Stimulated activated effector memory CD8-positive, alpha-beta T cell treated with anti-CD3 and anti-CD28 coated beads, Interleukin-12 subunit alpha, Interleukin-12 subunit beta, amount 100 ng/mL, for 72 hours (primary cell): ENCODE results near the gene FAM89B.

ENCODE experiments used
- ATAC-seq: fragments of 150-1000 bp; cut with Tn5 transposase; 2 replicates; pipeline ENCODE4 v1.10.0; 2021
- DNase-seq, 2 donors: peaks; one replicate each; pipeline ENCODE4 v3.0.0; 2021 to 2022; ENCODE audit warnings: low spot score in 2 of 2
- H3K27ac Mint-ChIP-seq: one replicate; pipeline ENCODE4 v1.8.0; 2022; ENCODE audit warnings: mild to moderate bottlenecking, mixed read lengths
- H3K36me3 Mint-ChIP-seq: one replicate; pipeline ENCODE4 v1.8.0; 2022; ENCODE audit warnings: mild to moderate bottlenecking, mixed read lengths
- H3K4me1 Mint-ChIP-seq: one replicate; pipeline ENCODE4 v1.8.0; 2022; ENCODE audit warnings: mixed read lengths
- H3K4me3 Mint-ChIP-seq: one replicate; pipeline ENCODE4 v1.8.0; 2022; ENCODE audit warnings: mild to moderate bottlenecking, mixed read lengths
- H3K9me3 Mint-ChIP-seq: one replicate; pipeline ENCODE4 v1.8.0; 2022; ENCODE audit warnings: mixed read lengths

FAM89B gene

GRCh38 chr11:65536412-65537295 is 35.7 kb upstream of the FAM89B start:
- ATAC-seq: no peak
- Mint-ChIP-seq H3K36me3 (peaks cover 87% of the 10 kb centered on the region), H3K9me3 (no peaks in the 10 kb centered on the region), H3K4me3 (no peak overlapping the region), H3K4me1 (peaks cover 13% of the 10 kb centered on the region), H3K27ac (peak overlapping the region; percentile 85)
- DNase-seq: no peak

- H3K36me3 Mint-ChIP-seq: peaks cover 81% of the 10 kb centered on the region
- H3K9me3 Mint-ChIP-seq: no peaks in the 10 kb centered on the region
These were observed 35.1 kb upstream of the FAM89B start for GRCh38 chr11:65537296-65537597.

GRCh38 chr11:65537620-65538231 is 34.6 kb upstream of the FAM89B start:
- Mint-ChIP-seq H3K36me3 (peaks cover 77% of the 10 kb centered on the region), H3K9me3 (no peaks in the 10 kb centered on the region), H3K4me1 (peaks cover 23% of the 10 kb centered on the region), H3K27ac (peak overlapping the region; percentile 85), H3K4me3 (peak overlapping the region; percentile 22)
- DNase-seq (no peak), ATAC-seq (no peak)

More at GRCh38 chr11:65537296-65537597, 35.1 kb upstream of the FAM89B start:
- DNase-seq: no peak
- no peak overlapping the region for H3K4me3 Mint-ChIP-seq
- H3K4me1 Mint-ChIP-seq: peaks cover 19% of the 10 kb centered on the region
- ATAC-seq: no peak
- H3K27ac Mint-ChIP-seq: peak overlapping the region; percentile 85

GRCh38 chr11:65538232-65538914 is 34.0 kb upstream of the FAM89B start:
- ATAC-seq (no peak), DNase-seq (no peak)
- Mint-ChIP-seq H3K9me3 (no peaks in the 10 kb centered on the region), H3K4me3 (peak overlapping the region; percentile 22), H3K27ac (peak overlapping the region; percentile 85), H3K4me1 (peaks cover 26% of the 10 kb centered on the region), H3K36me3 (peaks cover 76% of the 10 kb centered on the region)

- H3K9me3 Mint-ChIP-seq: no peaks in the 10 kb centered on the region
- DNase-seq (no peak), ATAC-seq (no peak)
- H3K4me3 Mint-ChIP-seq: peak overlapping the region; percentile 72
- H3K4me1 Mint-ChIP-seq: peaks cover 31% of the 10 kb centered on the region
- peaks cover 74% of the 10 kb centered on the region for H3K36me3 Mint-ChIP-seq
- no peak overlapping the region for H3K27ac Mint-ChIP-seq
These were observed 33.2 kb upstream of the FAM89B start for GRCh38 chr11:65538915-65539743.

- Mint-ChIP-seq H3K4me1 (peaks cover 31% of the 10 kb centered on the region), H3K9me3 (no peaks in the 10 kb centered on the region), H3K27ac (peak overlapping the region; percentile 86), H3K36me3 (peaks cover 71% of the 10 kb centered on the region), H3K4me3 (peak overlapping the region; percentile 72)
- DNase-seq: no peak
- ATAC-seq: peak; percentile 81
These were observed 32.5 kb upstream of the FAM89B start for GRCh38 chr11:65539744-65540289.

- H3K27ac Mint-ChIP-seq: peak overlapping the region; percentile 86
- DNase-seq (peak; percentile 93 to 94), ATAC-seq (peak; percentile 87)
- H3K9me3 Mint-ChIP-seq: no peaks in the 10 kb centered on the region
- H3K36me3 Mint-ChIP-seq: peaks cover 65% of the 10 kb centered on the region
- peak overlapping the region; percentile 72 for H3K4me3 Mint-ChIP-seq
- peaks cover 38% of the 10 kb centered on the region for H3K4me1 Mint-ChIP-seq
These were observed 31.8 kb upstream of the FAM89B start for GRCh38 chr11:65540290-65541092.

GRCh38 chr11:65541093-65541982 is 31.0 kb upstream of the FAM89B start:
- Mint-ChIP-seq H3K27ac (peak overlapping the region; percentile 86), H3K4me1 (peaks cover 47% of the 10 kb centered on the region), H3K36me3 (peaks cover 67% of the 10 kb centered on the region), H3K4me3 (peak overlapping the region; percentile 72), H3K9me3 (no peaks in the 10 kb centered on the region)
- DNase-seq (no peak), ATAC-seq (no peak)

GRCh38 chr11:65542738-65543390 is 29.5 kb upstream of the FAM89B start:
- ATAC-seq (no peak), DNase-seq (no peak)
- Mint-ChIP-seq H3K27ac (peak overlapping the region; percentile 78), H3K4me1 (peaks cover 59% of the 10 kb centered on the region), H3K4me3 (no peak overlapping the region), H3K36me3 (peaks cover 51% of the 10 kb centered on the region), H3K9me3 (no peaks in the 10 kb centered on the region)

- H3K9me3 Mint-ChIP-seq: no peaks in the 10 kb centered on the region
- DNase-seq (no peak), ATAC-seq (no peak)
- peak overlapping the region; percentile 78 for H3K27ac Mint-ChIP-seq
- H3K4me1 Mint-ChIP-seq: peaks cover 70% of the 10 kb centered on the region
- H3K4me3 Mint-ChIP-seq: peak overlapping the region; percentile 75
- H3K36me3 Mint-ChIP-seq: peaks cover 48% of the 10 kb centered on the region
These were observed 26.5 kb upstream of the FAM89B start for GRCh38 chr11:65545853-65546216.

- H3K4me3 Mint-ChIP-seq: peak overlapping the region; percentile 75
- H3K27ac Mint-ChIP-seq: peak overlapping the region; percentile 78
- H3K36me3 Mint-ChIP-seq: peaks cover 51% of the 10 kb centered on the region
- peak; percentile 86 for ATAC-seq
- DNase-seq: peak; percentile 100
- peaks cover 71% of the 10 kb centered on the region for H3K4me1 Mint-ChIP-seq
- no peaks in the 10 kb centered on the region for H3K9me3 Mint-ChIP-seq
These were observed 25.9 kb upstream of the FAM89B start for GRCh38 chr11:65546217-65546958.

GRCh38 chr11:65547446-65548125 is 24.8 kb upstream of the FAM89B start:
- H3K4me1 Mint-ChIP-seq: peaks cover 72% of the 10 kb centered on the region
- ATAC-seq (no peak), DNase-seq (no peak)
- H3K9me3 Mint-ChIP-seq: no peaks in the 10 kb centered on the region
- peak overlapping the region; percentile 75 for H3K4me3 Mint-ChIP-seq
- H3K36me3 Mint-ChIP-seq: peaks cover 60% of the 10 kb centered on the region
- peak overlapping the region; percentile 62 for H3K27ac Mint-ChIP-seq
